22Rv1 (cell line): ENCODE data around the gene MTCH1.
"Not testable (repeated sequence)": the region's sequence is repeated elsewhere in the genome, so short reads cannot be mapped to it uniquely, and the experiment has no call there.

Source experiments
- H3K27ac ChIP-seq: fragments of 450-650 bp; 2 replicates; pipeline ENCODE4 v1.5.1; 2017
- CTCF ChIP-seq: fragments of 450-650 bp; IDR thresholded peaks from 2 replicates; pipeline ENCODE4 v1.5.1; 2017; ENCODE audit warnings: mild to moderate bottlenecking
- ZFX ChIP-seq: fragments of 450-650 bp; IDR thresholded peaks from 2 replicates; pipeline ENCODE4 v1.6.1; 2017; ENCODE audit warnings: antibody characterized with exemption, borderline replicate concordance

The MTCH1 gene

GRCh38 chr6:36953931-36954261, 32.1 kb downstream of the MTCH1 start:
- no peak for TF ChIP-seq CTCF
- TF ChIP-seq ZFX, result no peak
- H3K27ac ChIP-seq, result no peak overlapping the region

GRCh38 chr6:36949636-36950035, 36.4 kb downstream of the MTCH1 start:
- TF ChIP-seq CTCF, result no peak
- TF ChIP-seq ZFX, result no peak
- H3K27ac ChIP-seq, result no peak overlapping the region

- not testable (repeated sequence) for H3K27ac ChIP-seq
These were observed 36.9 kb downstream of the MTCH1 start for GRCh38 chr6:36949076-36949475.

- no peak overlapping the region for H3K27ac ChIP-seq
- no peak for TF ChIP-seq CTCF
- no peak for TF ChIP-seq ZFX
These were observed 38.2 kb downstream of the MTCH1 start for GRCh38 chr6:36947570-36948351.

- H3K27ac ChIP-seq, result no peak overlapping the region
- no peak for TF ChIP-seq CTCF
- TF ChIP-seq ZFX, result no peak
These were observed 39.5 kb downstream of the MTCH1 start for GRCh38 chr6:36946526-36946925.

GRCh38 chr6:36945301-36945700, 40.7 kb downstream of the MTCH1 start:
- no peak overlapping the region for H3K27ac ChIP-seq
- TF ChIP-seq ZFX (no peak), CTCF (no peak)

GRCh38 chr6:36944650-36945049, 41.3 kb downstream of the MTCH1 start:
- no peak for TF ChIP-seq CTCF
- no peak for TF ChIP-seq ZFX
- no peak overlapping the region for H3K27ac ChIP-seq

- H3K27ac ChIP-seq, result not testable (repeated sequence)
These were observed 43.7 kb downstream of the MTCH1 start for GRCh38 chr6:36942329-36942728.

GRCh38 chr6:36941561-36941960, 44.4 kb downstream of the MTCH1 start:
- not testable (repeated sequence) for H3K27ac ChIP-seq
